GM21619 (cell line): ENCODE measurements around the gene LRRC4B.
"Not testable (repeated sequence)": the region's sequence is repeated elsewhere in the genome, so short reads cannot be mapped to it uniquely, and the experiment has no call there.

Experiments used
- ATAC-seq: cut with Tn5 transposase; IDR thresholded peaks from one replicate; pipeline ENCODE4 v1.9.1; 2021; ENCODE audit not compliant: unreplicated experiment

Gene LRRC4B

GRCh38 chr19:50567882-50568727 lies at the start of gene LRRC4B:
Gene LRRC4B (minus strand): TSS chr19:50568435. CDS start chr19:50548838, 19,597 bp downstream.
- ATAC-seq = no peak

- not testable (repeated sequence) for ATAC-seq
Measured at GRCh38 chr19:50612504-50613404, 44.5 kb upstream of the LRRC4B start.

GRCh38 chr19:50607874-50608785 lies 39.9 kb upstream of the LRRC4B start:
- ATAC-seq = no peak

GRCh38 chr19:50607388-50607787 lies 39.2 kb upstream of the LRRC4B start:
- ATAC-seq = no peak

GRCh38 chr19:50606059-50606836 lies 38.0 kb upstream of the LRRC4B start:
- not testable (repeated sequence) for ATAC-seq

- not testable (repeated sequence) for ATAC-seq
Measured at GRCh38 chr19:50604264-50605073, 36.2 kb upstream of the LRRC4B start.

- ATAC-seq = no peak
Measured at GRCh38 chr19:50602935-50603334, 34.7 kb upstream of the LRRC4B start.

- ATAC-seq = no peak
Measured at GRCh38 chr19:50602496-50602895, 34.3 kb upstream of the LRRC4B start.

GRCh38 chr19:50602089-50602422 lies 33.8 kb upstream of the LRRC4B start:
- ATAC-seq = no peak

GRCh38 chr19:50601407-50602088 lies 33.3 kb upstream of the LRRC4B start:
- no peak for ATAC-seq

GRCh38 chr19:50599427-50599826 lies 31.2 kb upstream of the LRRC4B start:
- ATAC-seq = no peak

- ATAC-seq = no peak
Measured at GRCh38 chr19:50590191-50590590, 22.0 kb upstream of the LRRC4B start.

- not testable (repeated sequence) for ATAC-seq
Measured at GRCh38 chr19:50581795-50582660, 13.8 kb upstream of the LRRC4B start.

GRCh38 chr19:50580970-50581634 lies 12.9 kb upstream of the LRRC4B start:
- no peak for ATAC-seq

GRCh38 chr19:50580240-50580639 lies 12.0 kb upstream of the LRRC4B start:
- ATAC-seq = no peak

- not testable (repeated sequence) for ATAC-seq
Measured at GRCh38 chr19:50576769-50577168, 8.5 kb upstream of the LRRC4B start.
